C4-2B (cell line): ENCODE results near the gene GIPC2.

Experiments
- CTCF ChIP-seq: fragments of 450-650 bp; conservative IDR thresholded peaks from 2 replicates; pipeline ENCODE4 v1.5.1; 2017; ENCODE audit warnings: mild to moderate bottlenecking
- ZFX ChIP-seq: fragments of 450-650 bp; IDR thresholded peaks from 2 replicates; pipeline ENCODE4 v1.6.1; 2017

GRCh38 chr1:78078358-78078757, 32.6 kb downstream of the GIPC2 start:
- no peak for TF ChIP-seq CTCF
- no peak for TF ChIP-seq ZFX
